SK-MEL-5 (cell line): ENCODE results near the gene CENPX. TPM values are rescaled to one million over a fixed set of nuclear protein-coding genes. Genes with fewer than 3 reads are reported as not detected.
A peak's percentile ranks its signal among the peaks of the same experiment; 100 is the strongest.

Source experiments
- DNase-seq: peaks from one replicate; pipeline ENCODE4 v3.0.0-alpha.2; 2016; ENCODE audit warnings: low read depth, low spot score
- in situ Hi-C: cut with HindIII; loops from 2 replicates; pipeline ENCODE4 v1.10.0; 2016; ENCODE audit warnings: low sequenced_read_pairs, high pct_unique_total_duplicates, low pct_unique_long_range_greater_than_20kb
- total RNA-seq: library from RNA; depleted of rRNA; stranded (reverse); fragments of >200 nt; shearing (Covaris generic); gene quantifications from 2 replicates; pipeline ENCODE4 v1.2.3, GENCODE V29; 2014

The CENPX gene
- total RNA-seq, 1 experiment from 2014 or later: 130 TPM

DNA sequence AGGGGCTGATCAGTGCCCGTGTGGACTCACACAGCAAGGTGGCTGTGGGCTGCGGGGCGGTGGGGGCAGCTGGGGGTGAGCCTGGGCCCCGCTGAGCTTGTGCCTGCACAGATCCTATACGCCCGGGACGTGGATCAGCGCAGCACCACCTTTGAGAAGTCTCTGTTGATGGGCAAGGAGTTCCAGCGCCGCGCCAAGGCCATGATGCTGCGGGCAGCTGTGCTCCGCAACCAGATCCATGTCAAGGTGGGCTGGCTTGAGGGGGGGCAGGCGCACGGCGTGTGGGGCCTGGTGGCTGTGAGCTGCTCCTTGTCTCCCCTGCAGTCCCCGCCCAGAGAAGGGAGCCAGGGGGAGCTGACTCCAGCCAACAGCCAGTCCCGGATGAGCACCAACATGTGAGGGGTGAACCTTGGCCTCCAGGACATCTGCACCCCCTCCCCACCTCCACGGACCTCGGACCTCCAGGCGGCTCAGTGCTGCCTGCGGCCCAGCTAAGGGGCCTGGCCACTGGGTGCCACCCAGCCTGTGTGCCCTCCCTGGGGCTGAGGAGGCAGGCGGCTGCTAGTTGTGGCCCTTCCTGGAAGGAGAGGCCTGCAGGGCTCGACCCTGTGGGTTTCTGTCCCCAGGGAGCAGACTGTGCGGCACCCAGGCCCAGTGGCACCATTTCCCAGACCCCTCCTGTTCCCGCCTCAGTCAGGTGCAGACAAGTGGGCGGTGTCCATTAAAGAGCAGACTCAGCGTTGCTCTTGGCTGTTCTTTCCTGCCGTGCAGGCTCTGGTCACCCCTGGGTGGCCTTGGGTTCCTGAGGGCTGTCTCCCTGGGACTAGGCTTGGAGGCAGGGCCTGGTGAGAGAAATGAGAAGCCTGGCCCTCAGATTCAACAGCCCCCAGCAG, 34.3 kb upstream of the CENPX start:
- in situ Hi-C loops: loop anchor here (10.0 kb wide), 1 partner anchor 148 kb away; no protein-coding TSS in a partner anchor
- DNase-seq: no peak

DNA sequence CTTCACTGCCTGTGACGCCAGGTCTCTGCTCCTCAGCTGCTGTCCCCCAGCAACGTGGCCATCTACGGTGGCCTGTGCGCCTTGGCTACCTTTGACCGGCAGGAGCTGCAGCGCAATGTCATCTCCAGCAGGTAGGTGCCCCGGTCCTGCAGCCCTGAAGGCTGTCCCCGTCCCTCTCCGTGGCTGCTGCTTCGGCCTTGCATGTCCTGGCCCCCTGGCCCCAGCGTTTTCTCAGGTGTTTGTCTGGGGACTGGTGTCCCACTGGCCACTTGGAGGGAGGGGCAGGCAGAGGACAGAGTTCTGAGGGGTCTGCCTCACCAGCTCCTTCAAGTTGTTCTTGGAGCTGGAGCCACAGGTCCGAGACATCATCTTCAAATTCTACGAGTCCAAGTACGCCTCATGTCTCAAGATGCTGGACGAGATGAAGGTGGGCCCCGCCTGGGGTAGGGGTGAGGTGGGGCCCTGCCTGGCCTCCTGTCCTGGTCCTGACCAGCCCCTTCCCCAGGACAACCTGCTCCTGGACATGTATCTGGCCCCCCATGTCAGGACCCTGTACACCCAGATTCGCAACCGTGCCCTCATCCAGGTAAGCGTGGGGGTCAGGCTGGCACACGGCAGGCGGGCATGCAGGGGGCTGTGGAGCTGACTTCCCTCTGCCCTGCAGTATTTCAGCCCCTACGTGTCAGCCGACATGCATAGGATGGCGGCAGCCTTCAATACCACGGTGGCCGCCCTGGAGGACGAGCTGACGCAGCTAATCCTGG, 33.5 kb upstream of the CENPX start:
- in situ Hi-C loops: loop anchor here (10.0 kb wide), 1 partner anchor 149 kb away; no protein-coding TSS in a partner anchor
- DNase-seq: no peak

DNA sequence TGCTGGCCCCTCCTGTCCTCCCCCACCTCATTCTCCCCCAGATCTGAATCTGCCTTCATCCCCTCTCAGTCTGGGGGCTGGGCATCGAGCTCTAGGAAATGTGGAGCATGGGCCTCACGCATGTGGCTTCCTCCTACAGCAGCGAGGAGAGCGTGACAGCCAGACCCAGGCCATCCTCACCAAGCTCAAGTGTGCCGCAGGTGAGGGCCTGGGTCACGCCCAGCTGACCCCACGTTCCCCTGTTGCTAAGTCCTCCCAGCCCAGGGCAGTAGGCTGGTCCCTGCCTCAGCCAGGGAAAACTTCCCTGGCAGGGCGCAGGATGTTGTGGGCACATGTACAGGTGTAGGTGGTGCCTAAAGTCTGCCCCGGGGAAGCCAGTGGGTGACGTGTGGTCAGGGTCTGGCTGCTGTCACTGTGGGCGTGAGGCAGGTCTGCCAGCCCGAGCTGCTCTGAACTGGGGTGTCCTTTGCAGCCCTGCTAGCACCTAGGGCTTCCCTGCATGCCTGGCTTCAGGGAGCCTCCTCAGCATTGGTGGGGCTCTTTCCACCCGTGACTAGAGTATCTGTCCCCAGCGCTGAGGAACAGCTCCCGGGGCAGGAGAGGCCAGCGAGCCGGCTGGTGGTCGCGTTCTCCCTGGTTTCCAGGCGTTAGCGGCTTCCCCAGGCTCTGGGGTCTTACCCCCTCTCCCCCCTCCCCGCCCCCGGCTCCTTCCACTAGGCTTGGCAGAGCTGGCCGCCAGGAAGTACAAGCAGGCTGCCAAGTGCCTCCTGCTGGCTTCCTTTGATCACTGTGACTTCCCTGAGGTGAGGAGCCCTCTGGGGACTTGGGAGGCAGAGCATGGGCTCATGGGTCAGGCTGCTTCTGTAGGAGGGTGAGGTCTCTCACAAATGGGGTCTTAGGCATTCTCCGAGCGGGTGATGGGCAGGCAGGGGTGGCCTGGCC, 32.6 kb upstream of the CENPX start:
- in situ Hi-C loops: loop anchor here (10.0 kb wide), 1 partner anchor 150 kb away; no protein-coding TSS in a partner anchor
- DNase-seq: no peak

DNA sequence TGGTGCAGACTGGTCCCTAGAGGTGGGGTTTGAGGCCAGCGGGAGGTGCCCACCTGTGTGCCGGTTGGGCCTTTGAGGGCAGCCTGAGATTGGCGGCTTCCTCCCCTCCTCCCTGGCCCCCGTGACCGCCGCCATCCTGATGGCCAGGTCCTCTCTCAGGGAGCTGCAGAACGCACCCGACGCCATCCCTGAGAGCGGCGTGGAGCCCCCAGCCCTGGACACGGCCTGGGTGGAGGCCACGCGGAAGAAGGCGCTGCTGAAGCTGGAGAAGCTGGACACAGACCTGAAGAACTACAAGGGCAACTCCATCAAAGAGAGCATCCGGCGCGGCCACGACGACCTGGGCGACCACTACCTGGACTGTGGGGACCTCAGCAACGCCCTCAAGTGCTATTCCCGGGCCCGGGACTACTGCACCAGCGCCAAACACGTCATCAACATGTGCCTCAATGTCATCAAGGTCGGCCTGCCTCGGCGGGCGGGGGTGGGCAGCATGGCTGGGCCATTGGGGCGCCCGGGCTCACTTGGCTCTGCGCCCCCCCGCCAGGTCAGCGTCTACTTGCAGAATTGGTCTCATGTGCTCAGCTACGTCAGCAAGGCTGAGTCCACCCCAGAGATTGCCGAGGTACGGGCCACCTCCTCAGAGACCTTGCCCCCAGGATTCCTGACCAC, 31.8 kb upstream of the CENPX start:
- in situ Hi-C loops: loop anchor here (10.0 kb wide), 1 partner anchor 150 kb away; no protein-coding TSS in a partner anchor
- no peak for DNase-seq

DNA sequence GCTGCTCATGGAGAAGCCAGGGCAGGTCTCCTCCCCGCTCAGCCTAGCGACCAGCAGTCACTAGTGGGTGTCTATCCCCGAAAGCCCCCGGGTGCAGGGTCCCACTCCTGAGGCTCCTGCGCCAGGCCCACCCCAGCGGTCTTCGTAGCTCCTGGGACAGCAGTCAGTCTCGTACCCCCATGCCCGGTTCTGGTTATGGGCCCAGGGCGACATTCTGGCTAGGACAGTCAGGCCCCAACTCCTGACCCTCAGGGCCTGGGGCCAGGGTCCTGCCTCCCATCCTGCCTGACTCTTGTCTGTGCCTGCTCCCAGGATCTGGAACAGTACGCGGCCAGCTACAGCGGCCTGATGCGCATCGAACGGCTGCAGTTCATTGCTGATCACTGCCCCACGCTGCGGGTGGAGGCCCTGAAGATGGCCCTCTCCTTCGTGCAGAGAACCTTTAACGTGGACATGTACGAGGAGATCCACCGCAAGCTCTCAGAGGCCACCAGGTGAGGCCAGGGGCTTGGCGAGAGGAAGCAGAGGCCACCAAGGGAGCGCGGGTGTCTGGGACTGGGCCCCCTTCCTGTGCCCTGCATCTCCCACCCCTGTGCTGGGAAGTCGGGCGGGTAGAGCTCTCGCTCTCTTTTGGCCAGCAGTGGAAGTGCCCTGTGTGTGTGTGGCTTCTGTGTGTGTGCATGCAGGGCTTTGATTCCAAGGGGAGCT, 31.0 kb upstream of the CENPX start:
- in situ Hi-C loops: loop anchor here (10.0 kb wide), 1 partner anchor 151 kb away; no protein-coding TSS in a partner anchor
- DNase-seq: no peak

DNA sequence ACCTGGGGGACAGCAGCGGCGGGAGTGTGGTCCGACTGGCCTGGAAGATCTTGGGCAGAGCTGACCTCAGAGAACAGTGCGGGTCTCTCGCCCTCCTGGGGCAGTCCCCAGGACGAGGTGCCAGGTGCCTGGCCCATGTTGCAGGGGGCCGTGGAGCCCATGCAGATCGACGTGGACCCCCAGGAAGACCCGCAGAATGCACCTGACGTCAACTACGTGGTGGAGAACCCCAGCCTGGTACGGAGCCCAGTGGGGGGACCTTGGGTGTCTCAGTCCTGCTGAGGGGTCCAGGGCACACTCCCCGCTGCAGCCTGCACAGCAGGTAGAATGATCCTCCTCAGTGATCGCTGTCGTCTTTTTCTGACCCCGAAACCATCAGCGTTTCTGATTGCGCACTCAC, 30.5 kb upstream of the CENPX start:
- DNase-seq: no peak
- in situ Hi-C loops: loop anchor here (10.0 kb wide), 1 partner anchor 152 kb away; no protein-coding TSS in a partner anchor

DNA sequence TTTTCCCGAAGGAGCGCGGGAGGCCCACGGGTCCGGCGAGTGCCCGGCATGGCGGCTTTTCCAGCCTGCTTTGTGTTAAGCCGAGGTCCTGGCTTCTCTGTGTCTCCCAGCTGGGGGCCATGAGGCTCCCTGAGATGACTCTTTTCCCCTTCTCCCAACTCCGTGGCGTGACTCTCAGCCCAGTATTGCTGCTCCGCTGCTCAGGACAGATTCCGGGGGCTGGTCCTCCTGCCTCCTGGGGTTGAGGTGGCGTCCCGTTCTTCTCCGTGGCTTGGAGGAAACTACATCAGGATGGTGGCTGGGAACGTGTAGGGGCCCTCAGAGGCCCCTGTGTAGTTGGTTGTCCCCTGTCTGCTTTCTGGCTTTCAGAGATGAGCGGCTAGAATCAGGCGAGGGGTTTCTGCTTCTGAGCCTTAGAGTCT, 30.0 kb upstream of the CENPX start:
- in situ Hi-C loops: loop anchor here (10.0 kb wide), 1 partner anchor 152 kb away; no protein-coding TSS in a partner anchor
- no peak for DNase-seq

DNA sequence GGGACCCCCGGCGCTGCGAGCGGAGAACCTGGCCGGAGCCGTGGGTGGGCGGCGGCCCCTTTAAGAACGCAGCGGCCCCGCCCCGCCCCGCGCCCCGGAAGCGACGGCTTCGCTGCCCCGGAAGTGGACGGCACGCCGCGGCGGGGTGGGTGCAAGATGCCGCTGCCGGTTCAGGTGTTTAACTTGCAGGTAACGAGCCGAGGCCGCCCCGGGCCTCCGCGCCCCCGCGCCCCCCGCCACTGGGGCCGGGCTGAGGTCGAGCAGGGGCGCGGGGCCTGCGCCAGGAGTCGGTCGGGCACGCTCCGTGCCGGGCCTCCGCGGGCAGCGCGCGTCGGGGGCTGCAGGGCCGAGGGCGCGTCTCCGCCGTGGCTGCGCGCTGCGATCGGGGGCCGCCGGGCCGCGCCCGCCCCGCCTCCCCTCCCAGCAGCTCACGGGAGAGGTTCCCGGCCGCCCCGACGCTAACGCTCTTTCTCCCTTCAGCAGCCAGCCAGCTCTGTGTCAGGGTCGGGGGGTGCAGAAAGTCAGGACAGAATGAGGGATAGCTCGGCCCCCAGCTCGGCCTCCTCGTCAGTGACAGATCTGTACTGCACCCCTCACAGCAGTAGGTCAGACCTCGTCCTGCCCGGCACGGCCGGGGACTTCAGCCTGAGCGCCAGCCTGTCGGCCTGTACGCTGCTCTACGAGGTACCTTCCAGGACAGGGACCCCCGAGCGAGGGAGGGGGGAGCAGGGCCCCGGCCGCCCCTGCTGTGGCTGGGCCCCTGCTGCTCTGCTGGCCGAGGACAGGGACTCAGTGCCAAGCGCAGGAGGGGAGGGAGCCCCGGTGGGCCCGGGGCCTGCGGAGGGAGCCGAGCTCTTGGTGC, 29.3 kb upstream of the CENPX start, which contains the start of the genes GPS1 and RFNG:
TSS of gene GPS1 (plus strand) at position 123 of the 862 bp plus-strand sequence. CDS start at position 157, 34 bp downstream.
TSS of gene RFNG (minus strand) at position 36 of the 862 bp plus-strand sequence. CDS start 45 bp downstream, outside the sequence.
- DNase-seq: peak; percentile 74
- in situ Hi-C loops: loop anchor here (10.0 kb wide), 1 partner anchor 153 kb away; no protein-coding TSS in a partner anchor

DNA sequence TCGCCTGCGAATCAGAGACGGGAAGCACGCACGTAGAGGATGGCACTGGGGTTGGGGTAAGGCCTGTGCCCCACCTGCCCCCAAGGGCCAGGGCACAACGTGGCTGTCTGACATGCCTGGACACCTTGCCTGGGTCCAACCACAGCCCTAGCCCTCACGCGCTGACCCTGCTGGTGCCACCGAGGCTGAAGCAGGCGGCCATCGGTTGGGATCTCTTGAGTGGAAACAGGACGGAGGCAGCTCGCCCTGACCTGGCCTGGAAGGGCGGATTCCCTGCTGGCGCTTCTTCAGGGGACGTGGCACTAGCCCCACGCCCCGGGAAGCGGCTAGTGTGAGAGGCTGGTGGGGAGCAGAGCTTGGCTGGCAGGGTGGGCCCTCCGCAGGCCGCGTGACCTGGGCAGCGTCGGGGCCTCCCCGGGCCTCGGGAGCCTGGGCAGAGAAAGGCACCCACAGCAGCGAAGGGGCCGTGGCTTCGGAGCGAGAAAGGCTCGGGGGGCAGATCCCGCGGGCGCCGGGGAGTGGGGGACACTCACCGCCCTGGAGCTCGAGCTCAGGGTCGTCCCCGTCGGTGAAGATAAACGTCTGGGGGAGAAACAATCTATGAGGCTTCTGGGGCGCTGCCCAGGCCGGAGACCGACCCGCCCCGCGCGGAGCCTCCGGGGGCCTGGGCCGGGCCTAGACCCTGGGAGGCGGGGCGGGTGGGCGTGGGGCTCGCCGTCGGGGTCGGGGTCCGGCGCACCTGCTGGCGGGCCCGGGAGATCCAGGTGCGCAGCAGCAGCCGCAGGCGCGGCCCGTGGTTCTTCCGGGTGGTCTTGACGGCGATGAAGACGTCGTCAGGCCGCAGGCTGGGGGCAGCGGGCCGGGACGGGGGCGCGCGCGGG, 28.3 kb upstream of the CENPX start:
- in situ Hi-C loops: loop anchor here (10.0 kb wide), 1 partner anchor 154 kb away; no protein-coding TSS in a partner anchor
- DNase-seq: no peak

DNA sequence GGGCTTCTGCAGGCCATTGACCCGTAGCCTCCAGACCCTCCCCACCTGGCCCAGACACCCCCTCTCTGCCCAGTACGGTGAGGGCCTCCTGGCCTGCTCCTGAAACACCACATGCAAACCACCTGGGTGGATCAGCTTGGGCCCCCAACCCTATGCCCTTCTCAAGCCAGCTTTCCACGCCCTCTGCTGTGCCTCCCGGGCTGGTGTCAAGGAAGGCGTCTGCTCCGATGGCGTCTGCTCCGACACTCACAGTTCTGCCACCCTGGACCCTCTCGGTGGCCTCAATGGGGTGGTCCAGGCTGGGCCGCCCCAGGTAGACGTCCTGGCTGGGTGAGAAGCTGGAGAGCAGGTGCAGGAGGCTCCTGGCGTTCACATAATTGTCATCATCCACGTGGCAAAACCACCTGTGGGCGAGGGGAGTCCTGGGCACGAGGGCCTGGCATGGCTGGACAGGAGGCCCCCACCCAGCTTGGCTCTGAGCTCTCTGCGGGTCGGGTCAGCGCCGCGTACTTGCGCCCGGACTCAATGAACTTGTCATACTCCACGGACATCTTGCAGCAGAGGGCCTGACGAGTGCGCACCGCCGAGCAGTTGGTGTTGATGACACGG, 27.6 kb upstream of the CENPX start:
- no peak for DNase-seq

DNA sequence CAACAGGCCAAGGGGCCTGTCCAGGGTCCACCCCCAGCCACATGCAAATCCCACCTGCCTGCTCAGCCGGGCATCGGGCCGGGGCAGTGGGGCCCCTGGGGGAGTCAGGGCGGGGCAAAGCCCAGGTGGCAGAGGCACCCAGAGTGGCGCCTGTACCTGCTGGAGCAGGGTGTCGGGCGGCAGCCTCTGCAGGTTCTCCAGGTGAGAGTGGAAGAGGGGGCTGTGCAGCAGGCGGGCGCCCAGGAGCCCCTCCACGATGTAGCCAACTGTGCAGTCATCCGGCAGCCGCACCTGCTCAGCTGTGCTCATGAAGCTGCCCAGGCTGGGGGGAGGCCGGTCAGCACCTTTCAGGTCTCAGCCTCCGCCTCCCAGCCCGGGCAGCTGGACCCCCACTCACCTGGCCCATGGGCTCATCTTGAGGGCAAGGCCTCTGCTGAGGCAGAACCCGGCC, 26.9 kb upstream of the CENPX start:
- in situ Hi-C loops: no loop called here
- DNase-seq: no peak

More for the DNA sequence above, 27.6 kb upstream of the CENPX start:
- in situ Hi-C loops: loop anchor here (10.0 kb wide), 1 partner anchor 155 kb away; no protein-coding TSS in a partner anchor

DNA sequence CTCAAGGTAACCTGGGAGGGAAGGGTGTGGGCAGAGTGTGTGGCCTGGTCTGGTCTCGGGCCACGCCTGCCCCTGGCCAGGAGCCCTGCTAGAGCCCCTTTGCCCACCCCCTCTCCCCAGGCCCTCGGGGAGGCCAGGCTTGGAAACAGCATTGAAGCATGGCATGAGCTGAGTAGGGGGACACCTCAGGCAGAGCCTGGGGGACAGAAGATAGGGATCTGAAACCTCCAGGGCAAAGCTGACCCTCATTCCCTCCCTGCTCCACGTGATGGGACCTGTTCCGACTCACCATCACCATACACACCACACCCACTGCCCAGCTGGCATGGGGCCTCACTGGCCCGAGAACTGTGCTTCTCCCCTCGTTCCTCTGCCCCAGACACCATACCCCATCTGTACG, 26.4 kb upstream of the CENPX start:
- in situ Hi-C loops: no loop called here
- no peak for DNase-seq

DNA sequence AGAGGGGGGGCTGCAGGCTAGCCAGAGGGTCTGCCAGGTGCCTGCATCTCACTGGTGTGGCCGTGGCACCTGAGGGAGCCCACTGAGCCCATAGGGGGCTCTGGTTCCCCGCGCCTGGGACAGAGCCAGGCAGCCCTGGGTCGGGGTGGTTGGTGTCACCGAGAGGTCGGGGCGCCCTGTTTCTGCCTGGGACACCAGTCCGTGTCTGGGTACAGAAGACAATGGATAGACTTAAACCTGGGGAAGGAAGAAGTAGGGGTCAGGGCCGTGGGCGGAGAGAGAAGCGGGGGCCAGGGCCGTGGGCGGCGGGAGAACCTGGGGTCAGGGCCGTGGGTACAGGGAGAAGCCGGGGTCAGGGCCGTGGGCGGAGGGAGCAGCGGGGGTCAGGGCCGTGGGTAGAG, 25.9 kb upstream of the CENPX start:
- DNase-seq: no peak
- in situ Hi-C loops: no loop called here
